Ovary (tissue), 9 donors: Measurements from ENCODE around the gene TBC1D1. TPM values are rescaled to one million over a fixed set of nuclear protein-coding genes. Genes with fewer than 3 reads are reported as not detected.

ENCODE experiments used
- DNase-seq, 5 donors: peaks; one replicate each; pipeline ENCODE4 v3.0.0-alpha.2; 2019 to 2020
- H3K27ac ChIP-seq, 2 donors: fragments of 200-600 bp; one replicate each; pipeline versions ENCODE4 v1.5.1 to v1.8.0; 2019 to 2022
- H3K27me3 ChIP-seq: fragments of 200-600 bp; one replicate; pipeline ENCODE4 v1.8.0; 2022
- H3K36me3 ChIP-seq: fragments of 200-600 bp; sonication (generic); one replicate; pipeline ENCODE4 v1.5.1; 2019
- H3K4me1 ChIP-seq: one replicate; pipeline ENCODE4 v1.8.1; 2013; ENCODE audit warnings: mild to moderate bottlenecking, moderate library complexity; ENCODE audit not compliant: insufficient read depth
- H3K4me3 ChIP-seq: fragments of 200-600 bp; sonication (generic); one replicate; pipeline ENCODE4 v1.5.1; 2017
- H3K9me3 ChIP-seq, 2 donors: fragments of 200-600 bp in 1 of 2; sonication (generic) in 1 of 2; one replicate each; pipeline versions ENCODE4 v1.5.1 to v1.8.1; 2013 to 2019; ENCODE audit warnings: mild to moderate bottlenecking in 1 of 2, moderate library complexity in 1 of 2
- EP300 ChIP-seq: sonication (generic); formaldehyde crosslinking; IDR thresholded peaks from one replicate; pipeline ENCODE4 v1.6.1; 2017; ENCODE audit warnings: antibody characterized with exemption
- POLR2A ChIP-seq: fragments of 450-650 bp; IDR thresholded peaks from one replicate; pipeline ENCODE4 v1.6.1; 2017; ENCODE audit warnings: antibody characterized with exemption, mild to moderate bottlenecking, moderate library complexity
- WGBS, 3 donors: extraction: QIAGEN DNeasy Blood & Tissue Kit in 1 of 3; methylation state at CpG; one replicate each; pipeline versions ENCODE4 v1.1.5 to v1.1.7; 2013 to 2017; 5-methylcytosine and 5-hydroxymethylcytosine counted together
- intact Hi-C, 4 donors: fragments of 100-400 bp; cut with DNase I; formaldehyde crosslinking; loops; one replicate each; pipeline versions ENCODE4 v1.11.0 to v1.15.1; 2022 to 2023
- polyA plus RNA-seq, 2 donors: library from polyadenylated mRNA; stranded (reverse); fragments of 200-250 nt in 1 of 2; fragments of 350-450 nt in 1 of 2; fragmentation: Illumina TruSeq in 1 of 2; extraction: RNeasy Lipid Tissue Mini Kit (QIAGEN cat#74804) in 1 of 2; gene quantifications; one replicate each; pipeline ENCODE4 v1.2.3, GENCODE V29; 2013 to 2014
- total RNA-seq, 7 donors: library from RNA; depleted of rRNA in 2 of 7; stranded (reverse); fragments of >200 nt in 2 of 7; fragmentation: NEBNext Ultra II Directional in 3 of 7; extraction: Animal tissue kit (Norgen Biotek cat#: 25700) in 3 of 7; gene quantifications; one replicate each; pipeline versions ENCODE4 v1.1.0 to v1.2.4, GENCODE V29; 2016 to 2023
- TF ChIP-seq, protein P1 (sequence below), 3 donors: fragments of 450-650 bp in 2 of 3; fragments of 200-600 bp in 1 of 3; IDR thresholded peaks; one replicate each; pipeline versions ENCODE4 v1.5.1 to v1.8.0; 2016 to 2022; ENCODE audit warnings: antibody characterized with exemption in 3 of 3, mild to moderate bottlenecking in 1 of 3
- donor health status: DM: no; HTN: no; CAD: no; lungs with moderate emphysema.
- donor health status: DM: no; HTN: no; CAD: no.
- donor health status: Bipolar disorder and iron deficiency.
- donor health status: DM: yes; HTN: yes; CAD: no.
- donor health status: DM: no; HTN: no; CAD: no.
- donor health status: DM: yes; HTN: yes; CAD: no.

TBC1D1 gene
- total and polyA plus RNA-seq, 9 donors = 39.5 to 104 (median 63.9) TPM

DNA sequence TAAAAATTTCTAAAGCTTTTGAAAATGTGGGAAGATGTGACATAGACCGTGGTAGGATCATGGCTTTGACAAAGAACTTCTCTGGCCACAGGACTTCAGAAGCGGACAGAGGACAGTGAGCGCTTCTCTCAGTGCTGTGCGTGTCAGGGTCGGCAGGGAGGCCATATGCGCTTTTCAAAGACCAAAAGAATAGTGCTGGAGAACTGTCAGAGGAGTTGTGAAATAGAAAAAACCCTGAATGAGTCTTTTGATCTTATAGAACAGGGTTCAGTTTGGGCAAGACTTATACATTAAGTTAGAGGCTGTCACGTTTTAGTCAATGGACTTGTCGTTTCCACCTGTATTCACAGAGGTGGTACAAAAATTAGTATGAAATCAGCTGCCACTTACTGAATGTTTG is 146.7 kb downstream of the TBC1D1 start:
- Histone ChIP-seq H3K9me3 (no peaks in the 10 kb centered on the region), H3K36me3 (no peaks in the 10 kb centered on the region), H3K27me3 (no peaks in the 10 kb centered on the region), H3K4me3 (no peak overlapping the region), H3K27ac (no peak overlapping the region), H3K4me1 (no peaks in the 10 kb centered on the region)
- intact Hi-C loops = loop anchor here (5.0 to 10.0 kb wide), 8 partner anchors 63 to 435 kb away; partner anchors contain the start of gene TBC1D1 (in 1 of the 4)
- DNase-seq = no peak
- 89 to 94% (median 90%) methylated on average over 8 of the region's 8 CpGs for WGBS, 3 donors
- TF ChIP-seq POLR2A (no peak), EP300 (no peak)
- TF ChIP-seq, protein P1, sequence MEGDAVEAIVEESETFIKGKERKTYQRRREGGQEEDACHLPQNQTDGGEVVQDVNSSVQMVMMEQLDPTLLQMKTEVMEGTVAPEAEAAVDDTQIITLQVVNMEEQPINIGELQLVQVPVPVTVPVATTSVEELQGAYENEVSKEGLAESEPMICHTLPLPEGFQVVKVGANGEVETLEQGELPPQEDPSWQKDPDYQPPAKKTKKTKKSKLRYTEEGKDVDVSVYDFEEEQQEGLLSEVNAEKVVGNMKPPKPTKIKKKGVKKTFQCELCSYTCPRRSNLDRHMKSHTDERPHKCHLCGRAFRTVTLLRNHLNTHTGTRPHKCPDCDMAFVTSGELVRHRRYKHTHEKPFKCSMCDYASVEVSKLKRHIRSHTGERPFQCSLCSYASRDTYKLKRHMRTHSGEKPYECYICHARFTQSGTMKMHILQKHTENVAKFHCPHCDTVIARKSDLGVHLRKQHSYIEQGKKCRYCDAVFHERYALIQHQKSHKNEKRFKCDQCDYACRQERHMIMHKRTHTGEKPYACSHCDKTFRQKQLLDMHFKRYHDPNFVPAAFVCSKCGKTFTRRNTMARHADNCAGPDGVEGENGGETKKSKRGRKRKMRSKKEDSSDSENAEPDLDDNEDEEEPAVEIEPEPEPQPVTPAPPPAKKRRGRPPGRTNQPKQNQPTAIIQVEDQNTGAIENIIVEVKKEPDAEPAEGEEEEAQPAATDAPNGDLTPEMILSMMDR (IDR thresholded peaks at IDR 0.05) = no peak

- Histone ChIP-seq H3K4me1 (no peaks in the 10 kb centered on the region), H3K9me3 (no peaks in the 10 kb centered on the region), H3K27ac (no peak overlapping the region), H3K27me3 (no peaks in the 10 kb centered on the region), H3K4me3 (no peak overlapping the region), H3K36me3 (no peaks in the 10 kb centered on the region)
- DNase-seq = no peak
- TF ChIP-seq POLR2A (no peak), EP300 (no peak)
- TF ChIP-seq, protein P1 (IDR thresholded peaks at IDR 0.05) = no peak
- intact Hi-C loops = no loop called here
- 88 to 92% (median 91%) methylated on average over 7 of the region's 7 CpGs for WGBS, 3 donors
Observed at GRCh38 chr4:38040619-38041018, 149.7 kb downstream of the TBC1D1 start.

GRCh38 chr4:38044060-38044459 is 153.2 kb downstream of the TBC1D1 start:
- DNase-seq = no peak
- Histone ChIP-seq H3K9me3 (no peaks in the 10 kb centered on the region), H3K4me3 (no peak overlapping the region), H3K27ac (no peak overlapping the region), H3K36me3 (no peaks in the 10 kb centered on the region), H3K27me3 (no peaks in the 10 kb centered on the region), H3K4me1 (no peaks in the 10 kb centered on the region)
- 90 to 94% (median 94%) methylated on average over 7 of the region's 7 CpGs for WGBS, 3 donors
- TF ChIP-seq, protein P1 (IDR thresholded peaks at IDR 0.05) = no peak
- intact Hi-C loops = no loop called here

GRCh38 chr4:38045289-38045988 is 154.6 kb downstream of the TBC1D1 start:
- Histone ChIP-seq H3K36me3 (no peaks in the 10 kb centered on the region), H3K27me3 (no peaks in the 10 kb centered on the region), H3K4me1 (no peaks in the 10 kb centered on the region), H3K4me3 (no peak overlapping the region), H3K9me3 (no peaks in the 10 kb centered on the region), H3K27ac (no peak overlapping the region)
- intact Hi-C loops = no loop called here
- 80 to 86% (median 84%) methylated on average over 8 of the region's 8 CpGs for WGBS, 3 donors
- no peak for DNase-seq
- TF ChIP-seq EP300 (no peak), POLR2A (no peak)
- TF ChIP-seq, protein P1 (IDR thresholded peaks at IDR 0.05) = no peak
